HG03135 (cell line): Measurements from ENCODE around the gene ATXN7L3.

Experiments
- ATAC-seq: cut with Tn5 transposase; IDR thresholded peaks from one replicate; pipeline ENCODE4 v1.9.1; 2021; ENCODE audit warnings: mild to moderate bottlenecking, moderate library complexity; ENCODE audit not compliant: unreplicated experiment

ATXN7L3 gene

GRCh38 chr17:44203731-44204440 lies 4.2 kb upstream of the ATXN7L3 start:
- ATAC-seq, result no peak

GRCh38 chr17:44202756-44203155 lies 3.1 kb upstream of the ATXN7L3 start:
- ATAC-seq, result no peak

- peak; percentile 0 for ATAC-seq
Observed at GRCh38 chr17:44200478-44201155, 933 bp upstream of the ATXN7L3 start.

GRCh38 chr17:44198721-44199552 lies 747 bp downstream of the ATXN7L3 start:
- ATAC-seq, result peak; percentile 26

- no peak for ATAC-seq
Observed at GRCh38 chr17:44197980-44198720, 1.5 kb downstream of the ATXN7L3 start.

GRCh38 chr17:44197107-44197506 lies 2.6 kb downstream of the ATXN7L3 start:
- no peak for ATAC-seq

- no peak for ATAC-seq
Observed at GRCh38 chr17:44193326-44194084, 6.2 kb downstream of the ATXN7L3 start.

- ATAC-seq, result no peak
Observed at GRCh38 chr17:44192750-44193149, 6.9 kb downstream of the ATXN7L3 start.

- ATAC-seq, result no peak
Observed at GRCh38 chr17:44191941-44192496, 7.7 kb downstream of the ATXN7L3 start.

GRCh38 chr17:44191369-44191768 lies 8.3 kb downstream of the ATXN7L3 start:
- ATAC-seq, result no peak

- no peak for ATAC-seq
Observed at GRCh38 chr17:44190481-44190880, 9.2 kb downstream of the ATXN7L3 start.

GRCh38 chr17:44188576-44189403 lies 10.9 kb downstream of the ATXN7L3 start:
- ATAC-seq, result no peak

GRCh38 chr17:44187131-44187899 lies 12.4 kb downstream of the ATXN7L3 start:
- peak; percentile 41 for ATAC-seq

- peak; percentile 87 for ATAC-seq
Observed at GRCh38 chr17:44186307-44187130, 13.2 kb downstream of the ATXN7L3 start, which contains the start of gene TMUB2. TMUB2 (plus strand) TSS chr17:44186972; CDS start chr17:44187709, 737 bp downstream.

- ATAC-seq, result no peak
Observed at GRCh38 chr17:44184212-44184810, 15.4 kb downstream of the ATXN7L3 start.

- ATAC-seq, result no peak
Observed at GRCh38 chr17:44183024-44183423, 16.7 kb downstream of the ATXN7L3 start.

GRCh38 chr17:44178133-44178532 lies 21.6 kb downstream of the ATXN7L3 start:
- ATAC-seq, result no peak
